Caco-2 (cell line): Measurements from ENCODE around the gene RAD18. TPM values are rescaled to one million over a fixed set of nuclear protein-coding genes. Genes with fewer than 3 reads are reported as not detected.

Source experiments
- BruUV-seq: library from RNA; stranded (reverse); fragments of 400-500 nt; replicated peaks from 2 replicates; lab custom pipeline; 2021; lab: Mats Ljungman, UMichigan
- CTCF ChIA-PET: fragments of 300-600 bp; sonication (Branson Sonifier 250); formaldehyde crosslinking; loops from one replicate; lab custom pipeline; 2022; ENCODE audit warnings: antibody characterized with exemption; lab: Charles Lee
- POLR2A ChIA-PET: fragments of 300-600 bp; sonication (Branson Sonifier 250); formaldehyde crosslinking; loops from one replicate; lab custom pipeline; 2022; ENCODE audit warnings: antibody characterized with exemption; lab: Charles Lee
- DNase-seq, 2 experiments: peaks; one replicate each; pipeline versions ENCODE4 v3.0.0 to v3.0.0-alpha.2; 2020 to 2022
- H3K27me3 ChIP-seq: replicated peaks from 2 replicates; pipeline ENCODE4 v1.6.0; 2011; ENCODE audit warnings: low read length; ENCODE audit not compliant: control insufficient read depth, insufficient read depth
- H3K36me3 ChIP-seq: 2 replicates; pipeline ENCODE4 v1.5.1; 2011; ENCODE audit warnings: low read length; ENCODE audit not compliant: control insufficient read depth, insufficient read depth
- H3K4me1 ChIP-seq: fragments of 250-450 bp; sonication (Bioruptor Pico); 2 replicates; pipeline ENCODE4 v1.5.1; 2020; ENCODE audit warnings: mild to moderate bottlenecking
- H3K4me3 ChIP-seq: 2 replicates; pipeline ENCODE4 v1.5.1; 2011; ENCODE audit warnings: low read depth, mild to moderate bottlenecking, control low read depth, low read length
- H3K9me3 ChIP-seq: fragments of 250-450 bp; sonication (Bioruptor Pico); 2 replicates; pipeline ENCODE4 v1.5.1; 2020; ENCODE audit warnings: mild to moderate bottlenecking, moderate library complexity
- H3K27ac Mint-ChIP-seq: one replicate; pipeline ENCODE4 v1.8.0; 2022; ENCODE audit warnings: mixed read lengths; ENCODE audit not compliant: unreplicated experiment
- H3K27me3 Mint-ChIP-seq: one replicate; pipeline ENCODE4 v1.8.0; 2022; ENCODE audit warnings: mixed read lengths; ENCODE audit not compliant: insufficient read depth, unreplicated experiment
- H3K36me3 Mint-ChIP-seq: one replicate; pipeline ENCODE4 v1.8.0; 2022; ENCODE audit warnings: mild to moderate bottlenecking, mixed read lengths; ENCODE audit not compliant: insufficient read depth, unreplicated experiment
- H3K4me1 Mint-ChIP-seq: one replicate; pipeline ENCODE4 v1.8.0; 2022; ENCODE audit warnings: low read depth, mixed read lengths; ENCODE audit not compliant: unreplicated experiment
- H3K4me3 Mint-ChIP-seq: one replicate; pipeline ENCODE4 v1.8.0; 2022; ENCODE audit warnings: mild to moderate bottlenecking, moderate library complexity, mixed read lengths; ENCODE audit not compliant: unreplicated experiment
- H3K9me3 Mint-ChIP-seq: one replicate; pipeline ENCODE4 v1.8.0; 2022; ENCODE audit warnings: mixed read lengths; ENCODE audit not compliant: unreplicated experiment
- CTCF ChIP-seq, 2 experiments: fragments of 200-600 bp in 1 of 2; IDR thresholded peaks; 1 replicate in 1 of 2; 2 replicates in 1 of 2; pipeline versions ENCODE4 v1.5.1 to v1.8.0; 2011 to 2022; ENCODE audit warnings: antibody characterized with exemption in 1 of 2, control low read depth in 1 of 2, inconsistent platforms in 1 of 2, low read depth in 1 of 2, low read length in 1 of 2, mild to moderate bottlenecking in 1 of 2, moderate library complexity in 1 of 2; ENCODE audit not compliant: insufficient read depth in 1 of 2, severe bottlenecking in 1 of 2, unreplicated experiment in 1 of 2
- intact Hi-C: fragments of 100-400 bp; cut with micrococcal nuclease; formaldehyde crosslinking; loops from one replicate; pipeline ENCODE4 v1.10.0; 2022; ENCODE audit not compliant: unreplicated experiment
- total RNA-seq: library from RNA; stranded (reverse); gene quantifications from 2 replicates; pipeline ENCODE4 v1.2.3, GENCODE V29; 2022

RAD18 gene
- total RNA-seq, 1 experiment from 2014 or later: 19.3 TPM

GRCh38 chr3:8970971-8971589 lies 7.8 kb upstream of the RAD18 start:
- TF ChIP-seq CTCF (IDR thresholded peaks at IDR 0.05; ENCODE audit: insufficient read depth in 1 of 2, low read depth in 1 of 2, low read length in 1 of 2, severe bottlenecking in 1 of 2, unreplicated experiment in 1 of 2): peak; percentile 92 to 94
- Histone ChIP-seq H3K27me3 (no peaks in the 10 kb centered on the region), H3K4me3 (no peak overlapping the region), H3K9me3 (no peaks in the 10 kb centered on the region), H3K36me3 (no peaks in the 10 kb centered on the region), H3K4me1 (no peaks in the 10 kb centered on the region)
- Mint-ChIP-seq H3K9me3 (no peaks in the 10 kb centered on the region), H3K27me3 (no peaks in the 10 kb centered on the region), H3K36me3 (no peaks in the 10 kb centered on the region), H3K4me3 (no peak overlapping the region), H3K4me1 (no peaks in the 10 kb centered on the region), H3K27ac (no peak overlapping the region)
- peak in 1 of 2 experiments; percentile 72 for DNase-seq
- intact Hi-C loops: loop anchor here (1.0 to 5.0 kb wide), 3 partner anchors 96 to 331 kb away; partner anchors contain the start of gene SRGAP3
- CTCF ChIA-PET: interaction anchor here (1.3 to 1.4 kb wide), 2 partner anchors 43 to 278 kb away, joined by 3 to 4 read pairs; partner anchors contain the start of gene SRGAP3
- BruUV-seq: no TSS peak
- POLR2A ChIA-PET: no interaction called here

- no peak for TF ChIP-seq CTCF (IDR thresholded peaks at IDR 0.05; ENCODE audit: insufficient read depth in 1 of 2, low read depth in 1 of 2, low read length in 1 of 2, severe bottlenecking in 1 of 2, unreplicated experiment in 1 of 2)
- intact Hi-C loops: no loop called here
- H3K4me1 Mint-ChIP-seq: peaks cover 14% of the 10 kb centered on the region
- no peaks in the 10 kb centered on the region for H3K9me3 Mint-ChIP-seq
- no peak overlapping the region for H3K4me3 Mint-ChIP-seq
- Histone ChIP-seq H3K36me3 (no peaks in the 10 kb centered on the region), H3K9me3 (no peaks in the 10 kb centered on the region), H3K4me1 (peaks cover 16% of the 10 kb centered on the region), H3K4me3 (no peak overlapping the region), H3K27me3 (no peaks in the 10 kb centered on the region)
- no peaks in the 10 kb centered on the region for H3K27me3 Mint-ChIP-seq
- H3K36me3 Mint-ChIP-seq: no peaks in the 10 kb centered on the region
- ChIA-PET POLR2A (no interaction called here), CTCF (interaction anchor here (0.6 kb wide), 1 partner anchor 285 kb away, joined by 4 read pairs; no protein-coding TSS in a partner anchor)
- no TSS peak for BruUV-seq
- no peak overlapping the region for H3K27ac Mint-ChIP-seq
- DNase-seq: no peak
Measured at GRCh38 chr3:8969241-8969640, 6.0 kb upstream of the RAD18 start.

GRCh38 chr3:8968375-8968882 lies 5.2 kb upstream of the RAD18 start:
- no peaks in the 10 kb centered on the region for H3K36me3 ChIP-seq
- peaks cover 22% of the 10 kb centered on the region for H3K4me1 ChIP-seq
- intact Hi-C loops: no loop called here
- H3K27me3 ChIP-seq: no peaks in the 10 kb centered on the region
- Mint-ChIP-seq H3K4me1 (peaks cover 23% of the 10 kb centered on the region), H3K4me3 (no peak overlapping the region), H3K9me3 (no peaks in the 10 kb centered on the region), H3K36me3 (peaks cover 2% of the 10 kb centered on the region), H3K27ac (no peak overlapping the region), H3K27me3 (no peaks in the 10 kb centered on the region)
- POLR2A ChIA-PET: no interaction called here
- TF ChIP-seq CTCF (IDR thresholded peaks at IDR 0.05; ENCODE audit: insufficient read depth in 1 of 2, low read depth in 1 of 2, low read length in 1 of 2, severe bottlenecking in 1 of 2, unreplicated experiment in 1 of 2): no peak
- DNase-seq: no peak
- CTCF ChIA-PET: no interaction called here
- no peak overlapping the region for H3K4me3 ChIP-seq
- H3K9me3 ChIP-seq: no peaks in the 10 kb centered on the region
- no TSS peak for BruUV-seq
